HG02938 (cell line): ENCODE measurements around the gene N4BP2.

Experiments used
- ATAC-seq: cut with Tn5 transposase; IDR thresholded peaks from one replicate; pipeline ENCODE4 v1.9.1; 2021; ENCODE audit warnings: mild to moderate bottlenecking, moderate library complexity; ENCODE audit not compliant: unreplicated experiment

N4BP2 gene

DNA sequence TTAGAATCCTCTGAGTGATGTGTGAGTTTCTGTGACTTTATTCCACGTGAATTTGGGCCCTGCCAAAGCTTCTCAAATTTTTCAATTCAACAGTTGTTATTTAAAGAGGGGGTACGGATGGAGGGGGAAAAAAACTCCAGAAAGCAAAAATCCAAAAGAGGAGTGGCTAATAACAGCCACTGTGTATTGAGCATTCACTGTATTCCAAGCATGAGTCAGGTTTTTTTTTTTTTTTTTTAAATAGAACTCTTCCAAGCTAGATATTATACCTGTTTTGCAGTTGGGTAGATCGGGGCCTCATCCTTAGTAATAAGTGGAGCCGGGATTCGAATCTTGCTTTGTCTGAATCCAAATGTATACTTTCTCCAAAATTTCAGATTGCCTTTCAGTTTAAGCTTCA, 133.8 kb downstream of the N4BP2 start:
- ATAC-seq: no peak

DNA sequence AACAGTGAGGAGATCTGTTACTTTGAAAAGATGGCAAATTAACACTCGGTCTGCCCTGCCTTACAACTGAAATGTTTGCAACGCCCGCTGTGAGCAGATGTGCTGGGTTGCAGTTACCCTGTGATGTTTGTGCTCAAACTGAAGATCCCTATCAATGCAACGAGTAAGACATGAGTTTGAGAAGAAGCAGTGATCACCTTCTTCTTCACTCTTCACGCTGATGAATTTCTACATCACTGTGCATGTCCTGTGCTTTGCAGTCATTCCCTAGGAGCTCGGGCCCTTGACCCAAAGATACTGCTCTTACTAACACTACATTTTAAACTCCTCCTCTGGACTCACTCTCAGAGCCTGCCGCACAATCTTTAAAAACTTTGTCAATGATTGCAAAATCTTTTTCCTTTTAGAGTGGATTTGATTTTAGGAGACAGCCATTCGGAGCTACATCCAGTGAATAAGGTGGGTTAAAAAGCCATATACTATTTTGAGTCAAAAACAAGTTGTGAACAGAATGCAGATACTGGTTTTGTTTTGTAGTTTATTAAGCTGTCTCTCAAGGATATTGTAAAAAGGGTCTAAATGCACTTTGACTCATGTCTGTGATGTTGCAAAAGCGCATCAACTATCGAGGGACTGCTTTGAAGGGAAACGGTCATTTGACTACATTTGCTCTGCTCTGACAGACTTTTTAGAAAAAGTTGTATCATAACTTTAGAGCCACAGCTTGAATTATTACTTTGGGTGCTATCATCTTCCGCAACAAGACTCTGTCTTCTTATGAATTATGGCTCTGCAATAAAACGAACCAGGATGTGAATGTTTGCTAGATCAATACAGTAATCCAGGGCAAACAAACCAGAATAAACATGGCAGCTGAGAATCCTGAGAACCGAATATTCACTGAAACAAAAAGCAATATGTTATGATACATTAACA, 134.5 kb downstream of the N4BP2 start:
- no peak for ATAC-seq

DNA sequence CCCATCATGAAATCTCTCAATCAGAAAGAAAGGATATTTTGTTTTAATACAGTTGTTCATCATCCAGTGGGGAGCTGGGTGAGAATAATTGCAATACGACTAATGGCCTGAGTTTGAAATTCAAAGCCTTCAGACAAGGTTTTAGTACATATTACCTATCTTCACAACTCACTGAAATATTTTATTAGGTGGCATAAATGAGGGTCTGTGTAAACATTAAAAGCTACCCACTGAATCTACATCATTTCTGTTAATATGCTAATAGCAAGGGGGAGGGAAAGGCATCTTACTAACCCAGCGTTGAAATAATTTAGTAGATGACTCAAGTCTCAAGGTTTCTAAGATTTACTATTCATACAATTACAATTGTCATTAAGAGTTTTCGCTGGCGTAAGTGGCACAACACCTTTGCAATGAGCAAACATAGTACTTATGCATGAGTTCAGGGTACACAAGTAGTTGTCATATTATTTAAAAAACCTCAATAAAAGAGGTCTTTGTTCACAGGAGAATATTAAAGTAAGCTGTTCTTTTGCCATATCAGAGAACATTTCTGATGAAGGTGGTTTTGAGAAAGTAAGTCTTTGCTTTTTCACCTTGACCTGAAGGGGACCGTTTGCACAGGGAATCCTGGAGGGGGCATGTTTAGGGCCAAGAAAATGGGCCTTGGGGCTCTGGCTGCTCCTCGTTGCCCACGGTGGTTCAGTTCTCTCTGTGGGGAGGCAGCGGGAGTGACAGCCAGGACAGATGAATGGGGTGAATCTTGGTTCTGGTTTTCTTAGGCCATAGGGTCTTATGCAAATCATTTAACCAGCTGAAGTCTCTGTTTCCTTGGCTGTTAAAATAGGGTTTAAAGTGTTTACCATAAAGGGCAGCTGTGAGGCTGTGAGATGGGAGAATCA, 135.7 kb downstream of the N4BP2 start:
- ATAC-seq: peak; percentile 27

DNA sequence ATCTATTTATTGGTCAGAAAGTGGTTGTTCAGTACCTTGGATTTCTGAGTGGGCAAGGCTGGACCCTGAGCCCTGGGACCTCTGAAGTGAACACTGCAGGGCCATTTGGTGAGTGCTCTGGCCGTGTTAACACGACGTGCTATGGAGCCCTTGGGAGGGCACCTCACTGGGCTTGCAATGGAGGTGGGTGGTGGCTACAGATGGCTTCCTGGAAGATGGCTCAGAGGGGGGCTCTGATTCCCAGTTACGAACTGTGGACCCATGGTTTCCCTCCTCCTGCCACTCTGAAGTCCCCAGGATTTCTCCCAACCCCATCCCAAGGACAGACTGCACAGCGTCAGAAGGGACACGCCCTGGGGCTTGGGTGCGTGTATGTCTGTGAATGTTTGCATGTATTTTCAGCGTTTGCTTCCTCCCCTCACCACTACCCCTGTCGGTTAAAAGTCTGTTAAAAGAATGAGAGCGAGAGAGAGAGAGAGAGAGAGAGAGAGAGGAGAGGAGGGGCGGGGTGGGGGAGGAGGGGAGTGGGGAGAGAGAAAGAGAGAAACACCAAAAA, 136.4 kb downstream of the N4BP2 start:
- peak; percentile 26 for ATAC-seq

DNA sequence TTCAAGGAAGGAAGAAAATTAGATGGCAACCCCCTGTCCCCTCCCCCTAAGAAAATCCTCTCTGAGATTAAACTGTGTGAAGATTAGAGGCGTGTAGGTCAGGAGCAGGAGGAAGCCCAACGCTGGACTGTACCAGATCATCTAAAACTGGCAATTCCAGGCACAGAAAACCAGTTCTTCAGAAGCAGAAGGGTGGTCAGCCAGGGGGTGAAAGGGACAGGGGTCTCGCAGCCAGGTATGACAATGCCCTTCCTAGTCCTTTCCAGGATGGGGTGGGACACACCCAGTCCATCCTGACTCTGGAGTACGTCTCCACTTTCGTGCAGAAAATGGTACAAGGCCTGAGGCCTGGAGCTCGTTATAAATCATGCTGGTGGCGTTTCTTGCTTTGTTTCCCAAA, 136.9 kb downstream of the N4BP2 start:
- no peak for ATAC-seq

DNA sequence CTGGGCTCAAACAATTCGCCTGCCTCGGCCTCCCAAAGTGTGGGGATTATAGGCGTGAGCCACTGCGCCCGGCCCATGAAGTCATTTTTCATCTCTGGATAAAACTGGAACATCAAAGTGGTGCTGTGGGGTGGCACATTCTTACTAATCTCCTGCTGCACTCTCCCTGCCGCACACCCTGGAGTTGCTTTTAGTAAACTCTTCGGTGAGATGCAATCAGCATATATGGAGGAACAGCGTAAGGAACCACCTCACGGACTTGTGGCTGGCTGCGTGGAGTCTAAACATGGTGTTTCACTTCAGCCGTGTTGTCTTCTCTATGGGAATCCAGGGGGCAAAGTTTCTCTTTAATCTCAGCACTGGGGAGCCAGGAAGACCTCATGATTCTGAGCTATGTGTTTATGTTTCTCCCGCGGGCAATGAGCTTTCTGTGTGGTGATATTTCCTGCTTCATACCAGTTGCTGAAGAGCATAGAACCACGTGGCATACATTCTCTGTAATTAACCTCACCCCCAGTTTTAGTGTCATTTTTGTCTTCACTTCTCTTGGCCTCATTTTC, 138.0 kb downstream of the N4BP2 start:
- no peak for ATAC-seq

DNA sequence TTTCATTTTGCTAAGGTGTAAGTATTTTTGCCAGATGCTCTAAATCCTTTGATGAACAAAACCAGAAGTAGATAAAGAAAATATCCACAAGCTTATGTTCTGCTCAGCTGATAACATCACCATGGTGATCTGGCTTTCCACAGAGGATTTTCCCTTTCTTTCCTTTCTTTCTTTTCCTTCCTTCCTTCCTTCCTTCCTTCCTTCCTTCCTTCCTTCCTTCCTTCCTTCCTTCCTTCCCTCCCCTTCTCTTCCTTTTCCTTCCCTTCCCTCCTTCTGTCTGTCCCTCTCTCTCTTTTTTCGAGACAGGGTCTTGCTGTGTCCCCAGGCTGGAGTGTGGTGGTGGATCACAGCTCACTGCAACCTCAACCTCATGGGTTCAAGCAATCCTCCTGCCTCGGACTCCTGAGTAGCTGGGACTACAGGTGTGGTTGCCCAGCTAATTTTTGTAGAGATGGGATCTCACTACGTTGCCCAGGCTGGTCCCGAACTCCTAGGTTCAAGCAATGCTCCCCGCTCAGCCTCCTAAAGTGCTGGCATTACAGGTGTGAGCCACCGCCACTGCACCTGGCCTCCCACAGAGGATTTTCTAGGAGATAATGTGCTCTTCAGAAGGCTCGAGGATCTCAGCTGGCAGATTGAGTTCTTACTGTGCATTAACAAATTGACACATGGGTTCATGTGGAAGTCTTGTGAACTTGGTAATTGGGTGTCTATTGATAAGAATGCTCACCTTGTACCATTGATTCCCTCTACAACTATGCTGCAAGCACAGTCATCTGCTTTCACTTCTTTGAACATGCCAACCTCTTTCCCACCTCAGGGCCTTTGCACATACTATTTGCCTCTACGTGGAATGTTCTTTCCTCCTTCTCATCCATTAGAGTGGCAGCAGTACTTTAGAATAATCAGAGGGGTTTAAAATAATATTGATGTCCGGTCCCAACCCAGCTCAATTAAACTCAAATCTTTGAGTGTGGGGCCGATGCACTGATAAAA, 138.8 kb downstream of the N4BP2 start:
- ATAC-seq: no peak

DNA sequence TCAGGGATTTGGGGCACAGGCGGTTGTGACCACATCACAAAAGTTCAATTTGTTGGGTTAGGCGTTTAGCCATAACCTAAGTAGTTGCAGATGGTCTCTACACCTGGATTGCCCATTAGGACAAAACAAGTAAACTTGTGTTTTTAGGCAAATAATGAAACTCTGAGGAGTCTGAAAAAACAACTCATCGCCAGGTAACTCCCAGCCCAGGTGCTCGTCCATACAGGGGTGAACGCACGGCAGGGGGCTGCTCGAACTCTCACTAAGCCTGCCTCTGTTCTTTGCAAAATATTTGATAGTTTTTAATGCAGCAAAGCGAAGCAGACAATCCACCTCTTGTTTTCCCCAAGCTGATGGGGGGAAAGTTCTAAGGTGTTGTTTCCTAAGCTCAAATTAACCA, 139.6 kb downstream of the N4BP2 start:
- ATAC-seq: no peak

DNA sequence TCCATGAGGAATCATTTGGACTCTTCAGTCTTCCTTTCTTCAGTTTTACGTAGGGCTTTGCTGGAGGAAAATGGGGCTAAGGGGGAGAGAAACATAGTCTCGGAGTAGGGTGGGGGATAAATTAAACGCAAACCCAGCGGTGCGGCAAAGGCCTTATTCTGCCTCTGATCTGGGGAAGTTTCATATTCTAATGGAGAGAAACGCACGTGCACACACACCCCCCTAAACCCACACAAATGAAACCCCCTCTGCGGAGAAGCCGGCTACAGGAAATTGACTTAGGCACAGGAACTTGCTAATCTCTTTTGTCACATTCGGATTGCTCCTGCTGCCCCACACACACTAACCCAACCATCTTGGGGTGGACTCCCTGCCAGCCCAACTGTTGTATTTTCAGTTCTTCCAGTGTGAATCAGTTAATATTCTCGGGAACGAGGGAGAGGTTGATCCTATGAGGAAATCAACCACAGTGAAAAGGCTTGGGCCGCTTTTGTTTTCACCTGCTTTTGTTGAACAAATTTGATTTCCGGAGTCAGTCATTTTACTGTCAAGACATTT, 140.2 kb downstream of the N4BP2 start, which contains the start of gene RHOH:
Gene RHOH (plus strand): TSS at position 308 of the 558 bp plus-strand sequence. CDS start 46,356 bp downstream, outside the sequence.
- ATAC-seq: peak; percentile 19

DNA sequence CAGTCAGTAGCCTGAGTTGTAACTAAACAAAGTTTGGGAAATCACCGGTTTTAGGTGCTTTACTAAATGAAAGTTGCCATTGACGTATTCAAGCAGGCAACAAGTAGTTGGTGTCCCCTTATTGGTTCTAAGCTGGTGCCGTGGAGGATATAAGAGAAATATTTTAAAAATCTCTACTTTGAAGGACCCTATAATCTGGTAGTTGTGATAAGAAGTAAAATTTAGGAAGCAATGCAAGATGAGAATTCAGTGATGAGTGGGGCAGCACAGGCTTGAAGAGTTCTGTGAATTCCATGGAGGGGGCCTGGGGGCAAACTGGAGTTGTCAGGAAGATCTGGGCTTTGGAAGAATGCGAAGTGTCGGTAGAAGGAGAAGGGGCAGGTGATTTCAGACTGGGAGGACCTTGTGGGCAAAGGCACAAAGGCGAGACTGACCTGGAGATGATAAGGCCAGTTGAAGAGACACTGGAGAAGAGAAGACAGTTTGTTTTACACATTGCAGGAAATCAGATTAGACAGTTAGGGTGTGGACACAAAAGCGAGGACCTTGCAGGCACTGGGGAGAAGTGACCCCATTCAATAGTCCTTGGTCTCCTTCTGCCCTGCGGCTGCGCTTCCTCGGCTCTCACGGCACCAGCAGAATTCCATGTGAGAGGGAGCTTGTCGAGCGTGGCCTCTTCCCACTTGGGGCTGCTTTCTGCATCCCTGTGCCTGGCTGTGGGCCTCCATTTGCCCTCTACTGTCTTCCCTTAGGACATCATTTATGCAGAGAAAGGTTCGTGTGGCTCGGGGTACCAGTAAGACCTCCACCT, 141.4 kb downstream of the N4BP2 start:
- no peak for ATAC-seq

DNA sequence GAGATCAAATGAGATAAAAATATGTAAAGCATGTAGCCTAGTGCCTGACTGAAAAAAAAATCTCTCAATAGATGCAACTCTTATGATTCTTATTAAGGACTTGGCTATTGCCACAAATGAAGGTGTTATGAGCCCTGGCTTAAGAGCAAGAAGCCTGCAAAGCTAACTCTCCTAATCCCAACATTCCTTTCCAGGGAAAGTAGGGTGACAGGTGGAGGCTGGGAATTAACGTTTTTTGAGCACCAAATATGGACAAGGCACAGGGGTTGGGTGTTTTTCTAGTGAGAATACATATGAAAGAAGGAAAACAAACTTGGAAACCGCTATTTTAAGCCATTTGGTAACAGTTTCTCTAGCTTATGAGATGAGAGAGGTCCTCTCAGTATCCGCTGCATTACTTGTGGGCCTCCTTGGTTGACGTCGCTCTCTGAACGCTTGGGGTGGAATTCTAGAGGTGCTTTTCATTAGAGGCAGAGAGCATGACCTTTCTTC, 142.6 kb downstream of the N4BP2 start:
- no peak for ATAC-seq

DNA sequence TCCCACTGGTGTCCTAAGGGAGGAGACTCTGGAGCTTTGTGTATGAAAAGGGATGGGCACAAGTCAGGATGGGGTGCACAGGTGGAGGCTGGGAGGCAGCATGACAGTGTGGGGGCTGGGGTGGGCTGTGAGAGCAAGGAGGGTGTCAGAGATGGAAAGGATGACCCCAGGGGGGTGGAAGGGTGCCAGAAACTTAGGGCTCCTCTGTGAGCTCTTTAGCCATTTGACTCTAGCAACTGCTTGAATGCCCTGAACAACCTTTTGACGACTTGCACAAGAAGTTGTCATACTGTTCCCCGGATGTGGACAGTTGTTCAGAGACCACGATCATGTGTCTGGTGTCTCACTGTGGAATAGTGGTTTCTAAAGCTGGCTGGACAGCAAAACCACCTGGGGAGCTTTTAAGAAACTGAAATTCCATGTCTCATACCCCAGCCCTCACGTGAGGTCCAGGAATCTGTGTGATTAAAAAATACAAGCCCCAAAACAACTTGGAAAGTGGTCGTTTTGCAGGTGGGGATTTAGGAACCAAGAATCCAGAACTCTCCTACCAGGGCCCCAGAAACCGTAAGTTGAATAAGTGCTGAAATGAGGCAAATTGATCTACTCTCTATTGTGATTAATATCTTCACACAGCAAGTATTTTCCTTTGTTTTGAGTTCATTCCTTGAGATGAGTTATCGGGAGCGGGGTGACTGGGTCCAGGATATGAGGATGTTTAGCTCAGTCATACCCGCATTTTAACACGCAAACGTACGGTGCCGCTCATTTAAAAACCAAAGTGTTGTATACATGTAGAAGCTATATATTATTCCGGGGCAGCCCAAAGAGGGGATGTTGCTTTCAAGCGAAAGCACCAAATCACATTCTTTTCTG, 143.6 kb downstream of the N4BP2 start:
- peak; percentile 53 for ATAC-seq

DNA sequence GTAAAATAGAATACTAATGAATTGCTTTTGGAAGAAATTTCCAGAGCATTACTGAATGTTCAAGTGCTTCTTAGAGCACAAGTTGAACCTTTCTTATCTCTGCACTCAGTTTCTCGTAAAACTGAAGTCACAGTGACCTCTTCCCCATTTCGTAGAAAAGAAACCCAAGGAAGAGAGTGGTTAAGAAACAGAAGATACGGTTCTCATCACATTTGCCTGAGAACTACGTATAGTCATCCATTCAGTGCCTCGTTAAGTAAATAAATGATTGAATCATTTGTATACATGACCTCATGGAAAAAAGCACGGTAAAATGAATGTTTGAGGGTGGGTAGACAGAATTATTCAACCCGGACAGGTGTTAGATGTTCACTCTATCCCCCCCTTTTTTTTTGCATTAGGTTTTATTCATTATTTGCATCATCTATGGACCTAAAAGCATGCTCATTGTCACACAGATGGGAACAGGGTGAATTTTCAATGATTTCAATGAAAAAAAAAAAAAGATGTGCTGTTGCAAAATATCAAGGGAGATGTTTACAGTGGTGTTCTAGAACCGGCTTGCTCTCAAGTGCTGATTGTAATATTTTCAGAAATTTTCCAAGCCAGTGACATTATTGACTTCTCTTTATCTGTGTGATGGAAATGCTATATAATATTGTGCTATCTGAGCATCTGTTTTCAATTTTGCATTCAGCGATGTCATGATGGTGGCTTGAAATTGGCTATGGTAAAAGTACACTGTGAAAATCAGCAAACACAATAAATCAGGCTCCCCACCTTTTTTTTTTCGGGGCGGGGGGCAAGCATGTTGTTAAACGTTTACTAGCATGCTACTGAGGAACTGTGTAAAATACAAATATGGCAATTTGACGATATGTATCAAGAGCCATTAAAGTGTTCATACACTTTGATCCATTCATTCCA, 144.5 kb downstream of the N4BP2 start:
- no peak for ATAC-seq

DNA sequence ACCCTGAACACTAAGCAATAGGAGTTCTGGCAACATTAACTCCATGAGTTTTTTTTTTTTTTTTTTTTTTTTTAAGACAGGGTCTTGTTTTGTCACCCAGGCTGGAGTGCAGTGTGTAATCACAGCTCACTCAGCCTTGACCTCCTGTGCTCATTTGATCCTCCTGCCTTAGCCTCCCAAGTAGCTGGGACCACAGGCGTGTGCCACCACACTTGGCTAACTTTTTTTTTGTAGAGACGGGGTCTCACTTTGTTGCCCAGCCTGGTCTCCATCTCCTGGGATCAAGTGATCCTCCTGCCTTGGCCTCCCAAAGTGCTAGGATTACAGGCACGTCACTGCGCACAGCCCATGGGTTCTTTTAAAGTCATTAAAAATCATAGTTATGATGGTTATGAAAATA, 145.2 kb downstream of the N4BP2 start:
- ATAC-seq: no peak

DNA sequence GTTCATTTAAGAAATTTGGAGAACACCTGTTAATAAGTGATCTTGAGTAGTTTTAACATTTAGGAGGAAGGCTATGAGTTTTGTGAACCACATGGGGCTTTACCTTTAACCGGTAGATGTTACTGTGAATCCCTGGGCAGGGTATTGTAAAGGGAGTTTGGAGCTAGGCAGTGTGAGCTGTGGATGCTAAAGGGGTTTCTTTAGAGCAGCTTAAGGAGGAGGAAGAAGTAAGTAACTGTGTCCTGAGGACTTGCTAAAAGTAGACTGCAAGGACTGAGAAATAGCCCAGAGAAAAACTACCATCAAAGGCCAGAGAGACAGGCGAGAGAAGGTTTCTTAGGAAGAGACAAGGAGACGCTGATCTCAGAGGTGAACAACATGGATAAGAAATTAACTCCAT, 145.8 kb downstream of the N4BP2 start:
- no peak for ATAC-seq

DNA sequence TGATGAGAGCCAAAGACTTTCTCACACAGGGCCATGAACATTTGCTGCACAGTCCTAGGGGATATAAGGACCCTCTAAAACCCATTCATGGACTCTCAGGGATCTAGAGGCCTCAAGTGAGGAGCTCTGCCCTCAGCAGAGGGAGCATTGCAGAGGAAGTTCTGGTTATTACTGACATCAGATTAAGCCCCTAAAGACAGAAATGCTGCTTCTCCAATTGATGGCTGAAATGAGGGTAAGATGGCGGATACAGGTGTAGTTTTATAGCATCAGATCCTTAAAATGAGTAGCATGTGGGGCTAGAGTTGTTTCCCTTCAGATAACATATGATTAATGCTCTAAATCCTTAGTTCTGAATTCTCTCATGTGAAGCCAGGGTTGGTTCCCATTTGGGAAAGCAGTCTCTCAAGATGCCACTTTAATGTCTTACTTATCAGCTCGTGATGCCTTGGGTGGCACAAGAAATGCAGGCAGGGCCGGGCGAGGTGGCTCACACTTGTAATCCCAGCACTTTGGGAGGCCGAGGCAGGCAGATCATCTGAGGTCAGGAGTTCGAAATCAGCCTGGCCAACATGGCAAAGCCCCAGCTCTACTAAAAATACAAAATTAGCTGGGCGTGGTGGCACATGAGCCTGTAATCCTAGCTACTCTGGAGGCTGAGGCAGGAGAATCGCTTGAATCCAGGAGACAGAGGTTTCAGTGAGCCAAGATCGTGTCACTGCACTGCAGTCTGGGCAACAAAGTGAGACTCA, 148.0 kb downstream of the N4BP2 start:
- ATAC-seq: no peak
